ENCODE results near the gene FKBP15. TPM values are rescaled to one million over a fixed set of nuclear protein-coding genes. Genes with fewer than 3 reads are reported as not detected.

The FKBP15 gene
- total and polyA plus RNA-seq, 2 of the 13 experiments (the other 11 are each of a cell fraction or from before 2014, with no cell fraction given) = 12.3 to 18.6 TPM

- TF ChIP-seq ZHX2 (IDR thresholded peaks at IDR 0.05; ENCODE audit: low read depth) (no peak), ZHX2 (CRISPR knock-in tag; IDR thresholded peaks at IDR 0.05; ENCODE audit: borderline replicate concordance) (no peak), HMG20A (CRISPR knock-in tag; IDR thresholded peaks at IDR 0.05; ENCODE audit: borderline replicate concordance) (peak; percentile 82; the same call in 1 of the 2 replicates), DPF2 (CRISPR knock-in tag; IDR thresholded peaks at IDR 0.05; ENCODE audit: borderline replicate concordance, low read depth) (peak; percentile 62), PRDM10 (CRISPR knock-in tag; IDR thresholded peaks at IDR 0.05; ENCODE audit: low read depth) (no peak), KDM5A (IDR thresholded peaks at IDR 0.05; ENCODE audit: borderline replicate concordance, low read length) (no peak), RERE (CRISPR knock-in tag; IDR thresholded peaks at IDR 0.05; ENCODE audit: low read depth) (peak; percentile 67; the same call in 1 of the 2 replicates), ZBTB33 (CRISPR knock-in tag; IDR thresholded peaks at IDR 0.05) (0 out of 2 replicates have a peak, but pooled peaks have one; percentile 29), DNMT1 (CRISPR knock-in tag; IDR thresholded peaks at IDR 0.05) (no peak), ZSCAN9 (CRISPR knock-in tag; IDR thresholded peaks at IDR 0.05; ENCODE audit: borderline replicate concordance) (peak; percentile 52; the same call in 1 of the 2 replicates), ETV5 (CRISPR knock-in tag; IDR thresholded peaks at IDR 0.05; ENCODE audit: borderline replicate concordance) (peak; percentile 85; the same call in 1 of the 2 replicates)
Measured at GRCh38 chr9:113139225-113139829, 81.8 kb downstream of the FKBP15 start (continued).

All from HepG2 (cell line).